Sigmoid colon (tissue), 4 donors: ENCODE measurements around the gene DUSP22.

ENCODE experiments used
- CTCF ChIP-seq, 4 experiments: fragments of 450-650 bp in 3 of 4; fragments of 200-600 bp in 1 of 4; IDR thresholded peaks; one replicate each; pipeline ENCODE4 v1.5.1; 2016 to 2019; ENCODE audit warnings: antibody characterized with exemption in 4 of 4, mild to moderate bottlenecking in 3 of 4, moderate library complexity in 2 of 4
- POLR2A ChIP-seq, 2 donors: fragments of 450-650 bp; IDR thresholded peaks; one replicate each; pipeline ENCODE4 v1.6.1; 2016; ENCODE audit warnings: antibody characterized with exemption in 2 of 2, mild to moderate bottlenecking in 2 of 2, moderate library complexity in 2 of 2
- POLR2AphosphoS5 ChIP-seq, 4 donors: sonication (generic); formaldehyde crosslinking; IDR thresholded peaks; one replicate each; pipeline ENCODE4 v1.6.1; 2017; ENCODE audit warnings: antibody characterized with exemption in 4 of 4

DNA sequence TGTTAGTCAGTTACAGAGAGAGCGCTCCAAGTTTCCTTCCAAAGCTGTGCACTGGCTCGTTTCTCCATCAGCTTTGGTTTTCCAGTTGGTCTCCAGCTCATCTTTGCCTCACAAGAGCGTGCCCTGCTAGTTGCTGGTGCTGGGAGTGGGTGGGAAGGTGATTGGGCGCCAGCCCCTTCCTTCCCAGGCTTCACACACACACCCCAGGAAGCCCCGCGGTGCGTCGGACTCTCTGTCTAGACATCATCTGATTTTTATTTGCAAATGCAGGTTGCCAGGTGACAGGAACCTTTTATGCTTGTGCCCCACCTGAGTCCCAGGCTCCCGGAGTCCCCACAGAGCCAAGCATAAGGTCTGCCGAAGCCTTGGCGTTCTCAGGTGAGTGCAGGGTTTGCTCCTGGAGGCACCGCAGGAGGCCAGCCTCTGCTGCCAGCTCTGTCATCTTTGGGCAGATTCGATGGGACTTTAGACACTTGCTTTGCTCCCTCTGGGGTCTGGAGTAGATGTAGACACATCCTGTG is 106.3 kb downstream of the DUSP22 start:
- TF ChIP-seq POLR2A (IDR thresholded peaks at IDR 0.05) (no peak), CTCF (IDR thresholded peaks at IDR 0.05) (no peak), POLR2AphosphoS5 (IDR thresholded peaks at IDR 0.05) (no peak)
